Measurements from ENCODE around the gene TMEM42.
"Not testable (repeated sequence)": the region's sequence is repeated elsewhere in the genome, so short reads cannot be mapped to it uniquely, and the experiment has no call there.

TMEM42 gene

DNA sequence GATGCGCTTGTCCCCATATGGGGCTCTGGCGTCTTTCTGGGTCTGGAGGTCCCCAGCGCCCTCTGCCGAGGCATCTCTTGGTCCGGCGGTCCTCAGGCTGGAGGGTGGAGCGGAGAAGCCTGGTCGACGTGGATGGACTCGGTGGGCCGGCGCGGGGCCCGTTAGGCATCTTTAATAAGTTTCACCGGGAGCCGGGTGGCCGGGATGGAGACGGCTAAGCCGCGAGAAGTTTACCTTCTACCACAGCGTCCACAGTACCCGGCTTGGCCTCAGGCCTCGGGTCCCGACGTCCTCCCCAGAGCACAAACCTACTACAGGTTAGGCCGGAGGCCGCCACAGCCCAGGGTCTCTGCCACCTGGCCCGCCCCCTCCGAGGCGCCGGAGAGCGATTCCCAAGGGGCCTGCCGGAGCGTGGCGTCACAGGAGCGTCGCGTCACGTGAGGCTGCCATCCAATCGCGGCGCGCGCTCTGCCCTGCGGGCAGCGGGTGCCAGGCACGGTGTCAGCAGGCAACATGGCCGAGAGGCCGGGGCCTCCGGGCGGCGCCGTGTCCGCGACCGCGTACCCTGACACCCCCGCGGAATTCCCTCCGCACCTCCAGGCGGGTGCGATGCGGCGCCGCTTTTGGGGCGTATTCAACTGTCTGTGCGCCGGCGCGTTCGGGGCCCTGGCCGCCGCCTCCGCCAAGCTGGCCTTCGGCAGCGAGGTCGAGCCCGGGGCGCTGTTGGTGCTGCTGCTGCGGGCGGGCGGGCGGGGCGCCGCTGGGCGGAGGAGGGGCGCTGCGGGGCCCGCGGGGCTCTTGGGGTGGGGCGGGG lies at the start of gene TMEM42:
TSS of gene TMEM42 (plus strand) at position 501 of the 814 bp plus-strand sequence. CDS start at position 514, 13 bp downstream.
- TF ChIP-seq, protein P1, sequence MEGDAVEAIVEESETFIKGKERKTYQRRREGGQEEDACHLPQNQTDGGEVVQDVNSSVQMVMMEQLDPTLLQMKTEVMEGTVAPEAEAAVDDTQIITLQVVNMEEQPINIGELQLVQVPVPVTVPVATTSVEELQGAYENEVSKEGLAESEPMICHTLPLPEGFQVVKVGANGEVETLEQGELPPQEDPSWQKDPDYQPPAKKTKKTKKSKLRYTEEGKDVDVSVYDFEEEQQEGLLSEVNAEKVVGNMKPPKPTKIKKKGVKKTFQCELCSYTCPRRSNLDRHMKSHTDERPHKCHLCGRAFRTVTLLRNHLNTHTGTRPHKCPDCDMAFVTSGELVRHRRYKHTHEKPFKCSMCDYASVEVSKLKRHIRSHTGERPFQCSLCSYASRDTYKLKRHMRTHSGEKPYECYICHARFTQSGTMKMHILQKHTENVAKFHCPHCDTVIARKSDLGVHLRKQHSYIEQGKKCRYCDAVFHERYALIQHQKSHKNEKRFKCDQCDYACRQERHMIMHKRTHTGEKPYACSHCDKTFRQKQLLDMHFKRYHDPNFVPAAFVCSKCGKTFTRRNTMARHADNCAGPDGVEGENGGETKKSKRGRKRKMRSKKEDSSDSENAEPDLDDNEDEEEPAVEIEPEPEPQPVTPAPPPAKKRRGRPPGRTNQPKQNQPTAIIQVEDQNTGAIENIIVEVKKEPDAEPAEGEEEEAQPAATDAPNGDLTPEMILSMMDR (IDR thresholded peaks at IDR 0.05; ENCODE audit: low read depth, low read length, missing control alignments), result peak; percentile 16
- DNase-seq (ENCODE audit: low read depth), result peak; percentile 64
- H3K4me3 ChIP-seq (ENCODE audit: low read depth, low read length), result peak within 1 kb of the TSS; percentile 69

DNA sequence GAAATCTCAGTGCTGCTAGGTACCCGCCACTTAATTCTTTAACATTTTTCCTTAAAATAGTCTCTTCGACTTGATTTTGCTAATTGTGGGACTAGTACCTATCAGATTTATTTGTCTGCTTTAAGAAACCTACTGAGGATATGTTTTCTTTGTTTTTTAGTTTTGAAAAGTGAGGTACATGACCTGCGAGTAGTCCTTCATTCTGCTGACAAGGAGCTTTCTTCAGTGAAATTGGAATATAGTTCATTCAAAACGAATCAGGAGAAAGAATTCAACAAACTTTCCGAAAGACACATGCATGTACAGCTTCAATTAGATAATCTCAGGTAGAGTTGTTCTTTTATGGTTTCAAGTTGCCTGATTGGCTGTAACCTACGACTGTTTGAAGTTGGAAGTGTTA lies 47.0 kb upstream of the TMEM42 start:
- no peak for DNase-seq (ENCODE audit: low read depth)
- H3K4me3 ChIP-seq (ENCODE audit: low read depth, low read length), result no peak overlapping the region
- TF ChIP-seq, protein P1 (IDR thresholded peaks at IDR 0.05; ENCODE audit: low read depth, low read length, missing control alignments), result no peak

DNA sequence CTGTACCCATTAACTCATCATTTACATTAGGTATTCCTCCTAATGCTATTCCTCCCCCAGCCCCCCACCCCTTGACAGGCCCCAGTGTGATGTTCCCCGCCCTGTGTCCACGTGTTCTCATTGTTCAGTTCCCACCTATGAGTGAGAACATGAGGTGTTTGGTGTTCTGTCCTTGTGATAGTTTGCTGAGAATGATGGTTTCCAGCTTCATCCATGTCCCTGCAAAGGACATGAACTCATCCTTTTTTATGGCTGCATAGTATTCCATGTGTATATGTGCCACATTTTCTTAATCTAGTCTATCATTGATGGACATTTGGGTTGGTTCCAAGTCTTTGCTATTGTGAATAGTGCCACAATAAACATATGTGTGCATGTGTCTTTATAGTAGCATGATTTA lies 45.4 kb upstream of the TMEM42 start:
- not testable (repeated sequence) for H3K4me3 ChIP-seq (ENCODE audit: low read depth, low read length); DNase-seq (ENCODE audit: low read depth)

DNA sequence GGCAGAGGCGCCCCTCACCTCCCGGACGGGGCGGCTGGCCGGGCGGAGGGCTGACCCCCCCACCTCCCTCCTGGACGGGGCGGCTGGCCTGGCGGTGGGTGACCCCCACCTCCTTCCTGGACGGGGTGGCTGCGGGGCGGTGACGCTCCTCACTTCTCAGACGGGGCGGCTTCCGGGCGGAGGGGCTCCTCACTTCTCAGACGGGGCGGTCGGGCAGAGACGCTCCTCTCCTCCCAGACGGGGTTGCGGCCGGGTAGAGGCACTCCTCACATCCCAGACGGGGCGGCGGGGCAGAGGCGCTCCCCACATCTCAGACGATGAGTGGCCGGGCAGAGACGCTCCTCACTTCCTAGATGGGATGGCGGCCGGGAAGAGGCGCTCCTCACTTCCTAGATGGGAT lies 40.5 kb upstream of the TMEM42 start:
- H3K4me3 ChIP-seq (ENCODE audit: low read depth, low read length); DNase-seq (ENCODE audit: low read depth): not testable (repeated sequence)

DNA sequence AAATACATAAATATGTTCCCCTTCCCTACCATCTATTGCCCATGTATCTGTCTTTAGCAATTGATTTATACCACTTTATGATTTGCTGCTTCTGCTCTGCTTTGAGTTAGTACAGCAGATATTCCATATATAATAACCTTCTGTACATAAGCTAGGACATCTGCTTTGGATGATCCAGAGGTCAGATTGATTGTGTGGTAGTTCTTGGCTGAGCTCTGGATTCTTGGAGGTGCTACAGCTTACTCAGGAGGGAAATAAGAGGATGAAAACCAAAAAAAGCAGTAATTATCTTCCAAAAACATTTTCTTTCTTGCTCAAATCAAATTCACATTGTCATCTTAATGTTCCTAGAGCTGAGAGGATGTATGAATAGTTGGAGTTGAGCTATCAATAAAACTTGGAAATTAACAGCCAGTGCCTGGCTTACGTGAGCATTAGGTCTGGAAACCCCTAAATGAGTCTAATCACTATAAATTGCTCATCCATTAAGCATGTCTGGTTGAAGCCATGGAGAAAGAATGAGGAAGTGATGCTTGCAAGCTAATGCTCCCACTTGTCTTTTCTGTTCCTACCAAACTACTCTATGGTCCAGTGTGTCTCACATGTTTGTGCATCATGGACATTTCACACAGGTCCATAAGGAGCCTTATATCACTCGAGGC lies 36.3 kb upstream of the TMEM42 start:
- DNase-seq (ENCODE audit: low read depth), result no peak
- TF ChIP-seq, protein P1 (IDR thresholded peaks at IDR 0.05; ENCODE audit: low read depth, low read length, missing control alignments), result no peak

DNA sequence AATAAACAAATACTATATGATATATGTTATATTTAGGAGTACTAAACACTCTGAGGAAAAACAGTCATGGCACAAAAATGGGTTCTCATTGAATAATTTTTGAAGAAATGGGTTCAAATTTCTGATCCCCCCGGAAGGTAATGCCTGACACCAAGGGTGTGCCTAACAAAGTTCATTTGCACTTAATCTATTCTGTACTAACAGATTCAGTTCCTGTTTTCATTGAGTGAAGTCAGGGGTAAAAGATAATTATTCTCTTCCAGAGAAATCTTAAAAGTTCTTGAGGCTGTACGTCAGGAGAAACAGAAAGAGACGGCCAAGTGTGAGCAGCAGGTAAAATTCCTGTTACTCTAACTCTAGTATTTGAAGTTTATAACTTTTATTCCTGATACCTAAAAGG lies 34.5 kb upstream of the TMEM42 start:
- TF ChIP-seq, protein P1 (IDR thresholded peaks at IDR 0.05; ENCODE audit: low read depth, low read length, missing control alignments), result no peak
- no peak overlapping the region for H3K4me3 ChIP-seq (ENCODE audit: low read depth, low read length)
- no peak for DNase-seq (ENCODE audit: low read depth)

More for the DNA sequence above, 36.3 kb upstream of the TMEM42 start:
- H3K4me3 ChIP-seq (ENCODE audit: low read depth, low read length), result no peak overlapping the region

DNA sequence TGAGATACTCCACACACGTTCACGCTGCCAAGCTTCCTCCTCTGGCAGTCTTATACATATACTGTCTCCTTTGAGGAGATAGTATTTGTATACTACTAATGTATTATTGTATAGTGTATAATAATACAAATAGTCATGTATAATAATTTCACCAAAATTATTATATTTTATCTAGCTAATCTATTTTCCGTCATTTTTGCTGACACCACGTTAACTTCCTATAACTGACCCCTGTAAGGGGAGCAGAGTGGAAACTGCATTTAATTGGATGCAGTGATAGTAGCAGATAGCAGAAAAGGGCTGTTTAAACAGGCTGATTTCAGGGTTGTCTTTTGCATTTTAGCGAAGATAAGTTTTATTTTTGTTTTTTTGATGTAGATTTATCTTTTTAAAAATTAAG lies 30.5 kb upstream of the TMEM42 start:
- TF ChIP-seq, protein P1 (IDR thresholded peaks at IDR 0.05; ENCODE audit: low read depth, low read length, missing control alignments), result no peak
- no peak for DNase-seq (ENCODE audit: low read depth)
- no peak overlapping the region for H3K4me3 ChIP-seq (ENCODE audit: low read depth, low read length)

DNA sequence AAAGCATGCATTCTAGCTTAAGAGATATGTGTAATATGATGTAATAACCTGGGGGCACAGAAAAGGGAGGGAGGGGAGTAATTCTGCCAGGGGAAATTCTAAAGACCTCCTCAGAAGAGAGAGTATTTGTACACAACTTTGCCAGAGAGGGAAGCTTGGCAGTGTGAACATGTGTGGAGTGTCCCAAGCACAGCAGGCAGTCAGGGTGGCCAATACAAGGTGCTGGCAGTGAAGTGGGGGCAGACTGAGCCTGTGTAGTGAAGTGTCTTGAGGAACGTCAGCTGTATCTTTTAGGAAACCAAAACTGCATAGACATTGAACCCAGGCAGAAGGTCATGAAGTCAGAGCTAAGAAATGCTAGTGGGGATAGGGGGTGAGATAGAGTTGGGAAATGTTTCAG lies 29.7 kb upstream of the TMEM42 start:
- TF ChIP-seq, protein P1 (IDR thresholded peaks at IDR 0.05; ENCODE audit: low read depth, low read length, missing control alignments), result no peak
- no peak for DNase-seq (ENCODE audit: low read depth)
- H3K4me3 ChIP-seq (ENCODE audit: low read depth, low read length), result no peak overlapping the region
